PC-9 (cell line): Measurements from ENCODE around the gene TNP1. TPM values are rescaled to one million over a fixed set of nuclear protein-coding genes. Genes with fewer than 3 reads are reported as not detected.

ENCODE experiments used
- BruUV-seq: library from RNA; stranded (reverse); fragments of 400-500 nt; replicated peaks from 2 replicates; lab custom pipeline; 2021; lab: Mats Ljungman, UMichigan
- CTCF ChIA-PET: fragments of 300-600 bp; sonication (Branson Sonifier 250); formaldehyde crosslinking; loops from one replicate; lab custom pipeline; 2022; ENCODE audit warnings: antibody characterized with exemption; lab: Charles Lee
- POLR2A ChIA-PET: fragments of 300-600 bp; sonication (Branson Sonifier 250); formaldehyde crosslinking; loops from one replicate; lab custom pipeline; 2022; ENCODE audit warnings: antibody characterized with exemption; ENCODE audit not compliant: unreplicated experiment; lab: Charles Lee
- DNase-seq, 2 experiments: peaks; one replicate each; pipeline versions ENCODE4 v3.0.0 to v3.0.0-alpha.2; 2015 to 2022; ENCODE audit warnings: mixed read lengths in 1 of 2
- H2AFZ ChIP-seq: fragments of 200-600 bp; sonication (generic); 2 replicates; pipeline ENCODE4 v1.8.1; 2017; ENCODE audit warnings: antibody characterized with exemption
- H3F3A ChIP-seq: fragments of 200-600 bp; sonication (generic); 2 replicates; pipeline ENCODE4 v1.8.1; 2017; ENCODE audit warnings: antibody characterized with exemption, mild to moderate bottlenecking, low read depth; ENCODE audit not compliant: insufficient read depth
- H3K27ac ChIP-seq: fragments of 200-600 bp; sonication (generic); 2 replicates; pipeline ENCODE4 v1.6.1; 2016; ENCODE audit warnings: mixed run types
- H3K27me3 ChIP-seq: fragments of 200-600 bp; sonication (generic); 2 replicates; pipeline ENCODE4 v1.6.1; 2016; ENCODE audit warnings: low read depth, mixed run types; ENCODE audit not compliant: insufficient read depth
- H3K36me3 ChIP-seq: fragments of 200-600 bp; sonication (generic); 2 replicates; pipeline ENCODE4 v1.6.1; 2016; ENCODE audit warnings: low read depth, mixed run types
- H3K4me1 ChIP-seq: fragments of 200-600 bp; sonication (generic); replicated peaks from 2 replicates; pipeline ENCODE4 v1.6.1; 2016; ENCODE audit warnings: mixed run types; ENCODE audit not compliant: insufficient read depth
- H3K4me2 ChIP-seq: fragments of 200-600 bp; sonication (generic); 2 replicates; pipeline ENCODE4 v1.6.1; 2017; ENCODE audit warnings: mixed run types
- H3K4me3 ChIP-seq: fragments of 200-600 bp; sonication (generic); 2 replicates; pipeline ENCODE4 v1.6.1; 2016; ENCODE audit warnings: mixed run types
- H3K79me2 ChIP-seq: fragments of 200-600 bp; sonication (generic); 2 replicates; pipeline ENCODE4 v1.6.1; 2017; ENCODE audit warnings: low read depth, mixed run types
- H3K9me2 ChIP-seq: fragments of 200-600 bp; sonication (generic); 2 replicates; pipeline ENCODE4 v1.8.1; 2017; ENCODE audit warnings: mild to moderate bottlenecking; ENCODE audit not compliant: insufficient read depth
- H3K9me3 ChIP-seq: fragments of 200-600 bp; sonication (generic); 2 replicates; pipeline ENCODE4 v1.8.1; 2016; ENCODE audit warnings: low read depth; ENCODE audit not compliant: insufficient read depth
- H4K20me1 ChIP-seq: fragments of 200-600 bp; sonication (generic); 2 replicates; pipeline ENCODE4 v1.8.1; 2017; ENCODE audit not compliant: insufficient read depth
- CTCF ChIP-seq: fragments of 200-600 bp; sonication (generic); conservative IDR thresholded peaks from 2 replicates; pipeline ENCODE4 v1.6.1; 2017; ENCODE audit warnings: mixed run types, antibody characterized with exemption, mild to moderate bottlenecking, moderate library complexity
- EZH2 ChIP-seq: fragments of 200-600 bp; sonication (generic); IDR thresholded peaks from 2 replicates; pipeline ENCODE4 v1.8.0; 2017; ENCODE audit warnings: antibody characterized with exemption, low read depth
- intact Hi-C: fragments of 100-400 bp; cut with micrococcal nuclease; formaldehyde crosslinking; loops from one replicate; pipeline ENCODE4 v1.10.0; 2022; ENCODE audit not compliant: unreplicated experiment
- total RNA-seq: library from RNA; stranded (reverse); gene quantifications from 2 replicates; pipeline ENCODE4 v1.2.3, GENCODE V29; 2021

The TNP1 gene
- total RNA-seq, 1 experiment from 2014 or later = not detected

DNA sequence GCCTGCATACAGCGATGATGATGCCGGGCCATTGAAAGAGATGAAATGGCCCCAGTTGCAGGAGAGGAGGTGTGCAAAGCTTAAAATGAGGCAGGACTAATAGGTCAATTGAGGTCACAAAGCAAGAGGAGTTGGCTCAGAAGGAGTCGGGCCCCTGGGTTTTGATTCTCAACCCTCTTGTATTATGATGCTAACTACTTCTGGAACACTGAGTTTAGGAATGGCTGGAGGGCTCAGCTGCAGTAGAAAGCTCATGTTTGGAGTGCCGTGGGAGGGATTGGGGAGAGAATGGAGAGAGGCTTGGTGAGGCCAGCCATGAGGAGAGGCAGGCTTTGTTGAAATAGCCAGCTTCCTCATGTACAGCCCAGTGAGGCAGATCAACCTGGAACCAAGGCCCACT, 4.8 kb downstream of the TNP1 start:
- Histone ChIP-seq H3K9me3 (no peaks in the 10 kb centered on the region), H3K27ac (no peak overlapping the region), H2AFZ (no peak overlapping the region), H3K4me1 (no peaks in the 10 kb centered on the region), H3K27me3 (no peaks in the 10 kb centered on the region), H3K9me2 (no peaks in the 10 kb centered on the region), H3K4me3 (no peak overlapping the region), H3F3A (no peaks in the 10 kb centered on the region), H3K4me2 (no peak overlapping the region), H3K79me2 (no peaks in the 10 kb centered on the region), H4K20me1 (no peaks in the 10 kb centered on the region), H3K36me3 (no peaks in the 10 kb centered on the region)
- TF ChIP-seq EZH2 (no peak), CTCF (no peak)
- CTCF ChIA-PET = no interaction called here
- POLR2A ChIA-PET = no interaction called here
- DNase-seq = no peak
- intact Hi-C loops = no loop called here
- BruUV-seq = no TSS peak

DNA sequence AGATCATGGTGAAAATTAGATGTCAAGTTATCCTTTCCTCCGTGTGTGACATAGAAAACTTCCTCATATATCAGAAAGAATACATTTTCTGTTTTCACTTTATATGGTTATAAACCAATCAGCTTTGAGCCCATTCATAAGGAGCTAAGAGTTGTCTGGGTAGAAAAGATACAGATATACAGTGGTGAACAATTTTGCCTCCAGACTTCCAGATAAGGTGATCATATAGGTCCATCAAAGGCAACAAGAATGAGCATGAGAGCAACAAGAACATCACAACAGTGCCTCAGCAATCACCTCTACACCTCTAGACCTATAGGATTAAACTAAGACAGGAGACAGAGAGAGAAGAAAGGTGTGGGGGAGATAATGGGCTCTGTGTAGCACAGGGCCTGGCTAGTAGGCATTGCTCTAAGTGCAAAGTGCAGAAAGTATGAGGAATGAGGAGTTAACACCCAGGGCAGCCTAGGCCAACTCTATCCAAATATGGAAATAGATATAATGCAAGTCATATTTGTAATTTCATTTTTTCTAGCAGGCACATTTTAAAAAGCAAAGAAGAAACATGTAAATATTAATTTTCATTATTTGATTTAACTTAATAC, 8.3 kb downstream of the TNP1 start:
- no peak for TF ChIP-seq CTCF
- TF ChIP-seq EZH2 = no peak
- no peaks in the 10 kb centered on the region for H3K9me2 ChIP-seq
- intact Hi-C loops = no loop called here
- BruUV-seq = no TSS peak
- no peaks in the 10 kb centered on the region for H3K36me3 ChIP-seq
- ChIA-PET CTCF (no interaction called here), POLR2A (no interaction called here)
- H3F3A ChIP-seq = no peaks in the 10 kb centered on the region
- H2AFZ ChIP-seq = no peak overlapping the region
- DNase-seq = no peak
- no peak overlapping the region for H3K4me2 ChIP-seq
- H4K20me1 ChIP-seq = no peaks in the 10 kb centered on the region
- H3K4me3 ChIP-seq = no peak overlapping the region
- no peaks in the 10 kb centered on the region for H3K79me2 ChIP-seq
- no peaks in the 10 kb centered on the region for H3K4me1 ChIP-seq
- H3K9me3 ChIP-seq = no peaks in the 10 kb centered on the region; the same call in 1 of the 2 replicates
- H3K27me3 ChIP-seq = no peaks in the 10 kb centered on the region
- no peak overlapping the region for H3K27ac ChIP-seq

DNA sequence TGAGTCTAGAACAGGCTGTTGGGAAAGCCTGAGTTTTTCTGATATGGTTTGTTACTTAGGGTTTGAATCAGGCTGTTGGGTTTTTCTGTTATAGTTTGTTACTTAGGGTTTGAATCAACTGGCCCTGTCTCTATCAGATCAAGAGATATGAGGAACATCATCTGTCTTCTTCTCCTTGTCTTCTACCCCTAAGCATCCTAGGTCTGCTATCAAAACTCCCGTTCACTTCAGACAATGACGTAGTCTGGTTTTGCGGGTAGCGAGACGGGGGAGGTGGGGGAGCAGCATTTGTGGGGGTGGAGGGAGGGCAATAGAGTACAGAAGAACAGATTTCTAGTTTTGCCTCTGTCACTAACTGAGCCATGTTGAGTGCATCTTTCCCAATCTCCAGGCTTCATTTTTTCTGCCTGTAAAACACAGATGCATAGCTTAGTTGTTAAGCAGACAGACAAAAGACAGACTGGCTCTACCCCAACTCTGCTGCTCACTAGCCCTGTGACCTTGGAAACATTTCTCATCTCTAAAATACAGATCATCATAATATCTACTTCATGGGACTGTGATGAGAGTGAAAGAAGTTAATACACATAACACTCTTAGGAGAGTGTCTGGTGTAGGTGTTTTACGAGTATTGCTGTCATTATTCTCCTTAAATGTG, 9.1 kb downstream of the TNP1 start:
- CTCF ChIA-PET = no interaction called here
- POLR2A ChIA-PET = interaction anchor here (0.6 kb wide), 1 partner anchor 1365 kb away, joined by 4 read pairs; no protein-coding TSS in a partner anchor

More for the DNA sequence above, 9.1 kb downstream of the TNP1 start:
- TF ChIP-seq EZH2 = no peak
- TF ChIP-seq CTCF = no peak
- no peak overlapping the region for H3K4me3 ChIP-seq
- H3K9me2 ChIP-seq = no peaks in the 10 kb centered on the region
- H3K9me3 ChIP-seq = no peaks in the 10 kb centered on the region; the same call in 1 of the 2 replicates
- no peaks in the 10 kb centered on the region for H3K36me3 ChIP-seq
- H3K27me3 ChIP-seq = no peaks in the 10 kb centered on the region
- intact Hi-C loops = no loop called here
- no peak overlapping the region for H3K4me2 ChIP-seq
- no TSS peak for BruUV-seq
- no peaks in the 10 kb centered on the region for H3F3A ChIP-seq
- no peaks in the 10 kb centered on the region for H3K4me1 ChIP-seq
- no peak for DNase-seq
- no peak overlapping the region for H2AFZ ChIP-seq
- H4K20me1 ChIP-seq = no peaks in the 10 kb centered on the region
- H3K79me2 ChIP-seq = no peaks in the 10 kb centered on the region
- no peak overlapping the region for H3K27ac ChIP-seq
